Uterus (tissue), 2 donors: ENCODE results near the gene SERGEF.

ENCODE experiments used
- POLR2A ChIP-seq, 2 donors: fragments of 450-650 bp; IDR thresholded peaks; one replicate each; pipeline ENCODE4 v1.6.1; 2016; ENCODE audit warnings: antibody characterized with exemption in 2 of 2, mild to moderate bottlenecking in 1 of 2, moderate library complexity in 1 of 2
- TF ChIP-seq, protein P1 (sequence below), 4 experiments: fragments of 200-600 bp in 2 of 4; fragments of 450-650 bp in 2 of 4; sonication (generic) in 2 of 4; IDR thresholded peaks; one replicate each; pipeline ENCODE4 v1.5.1; 2016 to 2019; ENCODE audit warnings: antibody characterized with exemption in 4 of 4, mild to moderate bottlenecking in 2 of 4, moderate library complexity in 1 of 4

DNA sequence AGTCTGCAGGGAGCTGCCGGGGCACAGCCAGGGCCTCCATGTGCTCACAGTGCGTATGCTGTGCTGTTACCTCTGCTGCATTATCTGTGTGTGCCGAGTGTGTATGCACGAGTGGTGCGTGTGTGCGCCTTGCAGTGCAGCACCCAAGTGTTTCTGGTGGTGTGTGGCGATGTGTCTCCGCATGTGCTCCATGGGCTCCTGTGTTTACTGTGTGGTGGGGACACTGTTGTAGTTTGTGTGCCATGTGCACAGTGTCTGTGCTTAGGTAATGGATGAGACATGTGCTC is 246.8 kb downstream of the SERGEF start:
- no peak for TF ChIP-seq POLR2A (IDR thresholded peaks at IDR 0.05)
- TF ChIP-seq, protein P1, sequence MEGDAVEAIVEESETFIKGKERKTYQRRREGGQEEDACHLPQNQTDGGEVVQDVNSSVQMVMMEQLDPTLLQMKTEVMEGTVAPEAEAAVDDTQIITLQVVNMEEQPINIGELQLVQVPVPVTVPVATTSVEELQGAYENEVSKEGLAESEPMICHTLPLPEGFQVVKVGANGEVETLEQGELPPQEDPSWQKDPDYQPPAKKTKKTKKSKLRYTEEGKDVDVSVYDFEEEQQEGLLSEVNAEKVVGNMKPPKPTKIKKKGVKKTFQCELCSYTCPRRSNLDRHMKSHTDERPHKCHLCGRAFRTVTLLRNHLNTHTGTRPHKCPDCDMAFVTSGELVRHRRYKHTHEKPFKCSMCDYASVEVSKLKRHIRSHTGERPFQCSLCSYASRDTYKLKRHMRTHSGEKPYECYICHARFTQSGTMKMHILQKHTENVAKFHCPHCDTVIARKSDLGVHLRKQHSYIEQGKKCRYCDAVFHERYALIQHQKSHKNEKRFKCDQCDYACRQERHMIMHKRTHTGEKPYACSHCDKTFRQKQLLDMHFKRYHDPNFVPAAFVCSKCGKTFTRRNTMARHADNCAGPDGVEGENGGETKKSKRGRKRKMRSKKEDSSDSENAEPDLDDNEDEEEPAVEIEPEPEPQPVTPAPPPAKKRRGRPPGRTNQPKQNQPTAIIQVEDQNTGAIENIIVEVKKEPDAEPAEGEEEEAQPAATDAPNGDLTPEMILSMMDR (IDR thresholded peaks at IDR 0.05): no peak
